Hematopoietic multipotent progenitor cell treated with erythropoietin and hydrocortisone succinate and interleukin-3 and kit ligand, for 8 days (in vitro differentiated cells): Measurements from ENCODE around the gene PTPRM.

Experiments used
- DNase-seq: peaks from one replicate; pipeline ENCODE4 v3.0.0-alpha.2; 2015

PTPRM gene

GRCh38 chr18:7676253-7676873, 109.2 kb downstream of the PTPRM start:
- DNase-seq, result no peak

GRCh38 chr18:7677001-7677400, 109.9 kb downstream of the PTPRM start:
- no peak for DNase-seq

- DNase-seq, result no peak
Measured at GRCh38 chr18:7677424-7677823, 110.3 kb downstream of the PTPRM start.

GRCh38 chr18:7678389-7678788, 111.3 kb downstream of the PTPRM start:
- DNase-seq, result no peak

- no peak for DNase-seq
Measured at GRCh38 chr18:7678801-7679200, 111.7 kb downstream of the PTPRM start.

GRCh38 chr18:7681298-7681697, 114.2 kb downstream of the PTPRM start:
- no peak for DNase-seq

GRCh38 chr18:7682321-7682720, 115.2 kb downstream of the PTPRM start:
- no peak for DNase-seq

- DNase-seq, result no peak
Measured at GRCh38 chr18:7683753-7684152, 116.6 kb downstream of the PTPRM start.

- DNase-seq, result no peak
Measured at GRCh38 chr18:7684357-7684756, 117.2 kb downstream of the PTPRM start.

- DNase-seq, result no peak
Measured at GRCh38 chr18:7684966-7685365, 117.8 kb downstream of the PTPRM start.

GRCh38 chr18:7686278-7686677, 119.2 kb downstream of the PTPRM start:
- no peak for DNase-seq

- DNase-seq, result no peak
Measured at GRCh38 chr18:7688580-7688979, 121.5 kb downstream of the PTPRM start.

GRCh38 chr18:7691206-7691605, 124.1 kb downstream of the PTPRM start:
- DNase-seq, result no peak

GRCh38 chr18:7696780-7697179, 129.7 kb downstream of the PTPRM start:
- DNase-seq, result no peak

- DNase-seq, result no peak
Measured at GRCh38 chr18:7697306-7697705, 130.2 kb downstream of the PTPRM start.

GRCh38 chr18:7711495-7711894, 144.4 kb downstream of the PTPRM start:
- no peak for DNase-seq

- DNase-seq, result no peak
Measured at GRCh38 chr18:7720395-7720794, 153.3 kb downstream of the PTPRM start.

- no peak for DNase-seq
Measured at GRCh38 chr18:7721532-7721931, 154.4 kb downstream of the PTPRM start.

- DNase-seq, result no peak
Measured at GRCh38 chr18:7722955-7723354, 155.8 kb downstream of the PTPRM start.

- DNase-seq, result no peak
Measured at GRCh38 chr18:7723558-7723957, 156.4 kb downstream of the PTPRM start.

- DNase-seq, result no peak
Measured at GRCh38 chr18:7725473-7725872, 158.4 kb downstream of the PTPRM start.

- DNase-seq, result no peak
Measured at GRCh38 chr18:7725897-7726296, 158.8 kb downstream of the PTPRM start.

- DNase-seq, result no peak
Measured at GRCh38 chr18:7726522-7726921, 159.4 kb downstream of the PTPRM start.

- DNase-seq, result no peak
Measured at GRCh38 chr18:7727361-7728076, 160.4 kb downstream of the PTPRM start.

- DNase-seq, result no peak
Measured at GRCh38 chr18:7728297-7728696, 161.2 kb downstream of the PTPRM start.
